ENCODE results near the gene PMEL. TPM values are rescaled to one million over a fixed set of nuclear protein-coding genes. Genes with fewer than 3 reads are reported as not detected.
A peak's percentile ranks its signal among the peaks of the same experiment; 100 is the strongest.

PMEL gene
- polyA plus RNA-seq, 1 of the 3 experiments (the other 2 are of a cell fraction): 1.8 TPM

DNA sequence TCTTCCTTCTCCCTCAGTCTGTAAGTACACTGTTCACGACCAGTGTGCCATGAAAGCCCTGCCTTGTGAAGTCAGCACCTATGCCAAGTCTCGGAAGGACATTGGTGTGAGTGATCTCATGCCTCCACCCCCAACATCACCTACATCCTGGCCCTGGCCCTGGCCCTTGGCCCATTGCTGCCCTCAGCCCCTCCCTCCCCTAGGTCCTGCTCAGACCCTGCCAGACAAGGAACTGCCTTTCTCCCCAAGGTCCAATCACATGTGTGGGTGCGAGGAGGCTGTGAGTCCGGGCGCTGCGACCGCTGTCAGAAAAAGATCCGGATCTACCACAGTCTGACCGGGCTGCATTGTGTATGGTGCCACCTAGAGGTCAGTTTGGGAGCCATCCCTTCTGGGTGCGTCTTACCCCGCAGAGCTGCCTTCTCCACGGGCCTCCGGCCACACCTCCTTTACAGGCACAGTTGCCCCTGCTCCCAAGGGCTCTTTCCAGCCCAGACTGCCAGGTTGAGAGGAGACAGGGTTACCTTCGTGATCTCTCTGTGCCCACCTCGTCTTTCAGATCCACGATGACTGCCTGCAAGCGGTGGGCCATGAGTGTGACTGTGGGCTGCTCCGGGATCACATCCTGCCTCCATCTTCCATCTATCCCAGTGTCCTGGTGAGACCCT lies 25.6 kb downstream of the PMEL start:
- H3K4me1 ChIP-seq (ENCODE audit: control insufficient read depth in 1 of 2, insufficient read depth in 2 of 2, low read depth in 1 of 2, low read length in 1 of 2): peaks cover 0 to 9% of the 10 kb centered on the region in 2 experiments; a peak in 1 of 4 replicates
- no peak overlapping the region; a peak in 1 of 4 replicates for H3K4me3 ChIP-seq (ENCODE audit: low read depth in 2 of 2, low read length in 1 of 2)
- peaks cover 6% of the 10 kb centered on the region for H3F3A ChIP-seq (replicated peaks; ENCODE audit: insufficient read depth)
- no peak overlapping the region for H3K9ac ChIP-seq
- H3K27me3 ChIP-seq (ENCODE audit: insufficient read depth): no peaks in the 10 kb centered on the region
- no peak for TF ChIP-seq EZH2phosphoT487 (IDR thresholded peaks at IDR 0.05; ENCODE audit: borderline replicate concordance, low read depth)
- TF ChIP-seq ELF1 (IDR thresholded peaks at IDR 0.05): no peak
- TF ChIP-seq CHD2 (IDR thresholded peaks at IDR 0.05; ENCODE audit: low read length, partially characterized antibody): no peak
- no peak for TF ChIP-seq TEAD4 (IDR thresholded peaks at IDR 0.05; ENCODE audit: borderline replicate concordance, insufficient read depth)
- no peak for TF ChIP-seq NFIC (IDR thresholded peaks at IDR 0.05; ENCODE audit: borderline replicate concordance)
- TF ChIP-seq RAD21 (IDR thresholded peaks at IDR 0.05; ENCODE audit: low read length): peak; percentile 86
- TF ChIP-seq TCF12 (IDR thresholded peaks at IDR 0.05): no peak
- TF ChIP-seq SIN3A (IDR thresholded peaks at IDR 0.05; ENCODE audit: borderline replicate concordance, low read depth, low read length): 0 out of 2 replicates have a peak, but pooled peaks have one; percentile 65
- TF ChIP-seq MEF2A (IDR thresholded peaks at IDR 0.05; ENCODE audit: borderline replicate concordance, low read depth): no peak
- TF ChIP-seq GATA2 (CRISPR knock-in tag; IDR thresholded peaks at IDR 0.05): no peak; the same call in 1 of the 2 replicates
- TF ChIP-seq, protein P1, sequence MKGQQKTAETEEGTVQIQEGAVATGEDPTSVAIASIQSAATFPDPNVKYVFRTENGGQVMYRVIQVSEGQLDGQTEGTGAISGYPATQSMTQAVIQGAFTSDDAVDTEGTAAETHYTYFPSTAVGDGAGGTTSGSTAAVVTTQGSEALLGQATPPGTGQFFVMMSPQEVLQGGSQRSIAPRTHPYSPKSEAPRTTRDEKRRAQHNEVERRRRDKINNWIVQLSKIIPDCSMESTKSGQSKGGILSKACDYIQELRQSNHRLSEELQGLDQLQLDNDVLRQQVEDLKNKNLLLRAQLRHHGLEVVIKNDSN (IDR thresholded peaks at IDR 0.05; ENCODE audit: borderline replicate concordance, low read depth): no peak
- no peak for TF ChIP-seq FOXM1 (IDR thresholded peaks at IDR 0.05; ENCODE audit: low read depth)
- TF ChIP-seq, protein P2, sequence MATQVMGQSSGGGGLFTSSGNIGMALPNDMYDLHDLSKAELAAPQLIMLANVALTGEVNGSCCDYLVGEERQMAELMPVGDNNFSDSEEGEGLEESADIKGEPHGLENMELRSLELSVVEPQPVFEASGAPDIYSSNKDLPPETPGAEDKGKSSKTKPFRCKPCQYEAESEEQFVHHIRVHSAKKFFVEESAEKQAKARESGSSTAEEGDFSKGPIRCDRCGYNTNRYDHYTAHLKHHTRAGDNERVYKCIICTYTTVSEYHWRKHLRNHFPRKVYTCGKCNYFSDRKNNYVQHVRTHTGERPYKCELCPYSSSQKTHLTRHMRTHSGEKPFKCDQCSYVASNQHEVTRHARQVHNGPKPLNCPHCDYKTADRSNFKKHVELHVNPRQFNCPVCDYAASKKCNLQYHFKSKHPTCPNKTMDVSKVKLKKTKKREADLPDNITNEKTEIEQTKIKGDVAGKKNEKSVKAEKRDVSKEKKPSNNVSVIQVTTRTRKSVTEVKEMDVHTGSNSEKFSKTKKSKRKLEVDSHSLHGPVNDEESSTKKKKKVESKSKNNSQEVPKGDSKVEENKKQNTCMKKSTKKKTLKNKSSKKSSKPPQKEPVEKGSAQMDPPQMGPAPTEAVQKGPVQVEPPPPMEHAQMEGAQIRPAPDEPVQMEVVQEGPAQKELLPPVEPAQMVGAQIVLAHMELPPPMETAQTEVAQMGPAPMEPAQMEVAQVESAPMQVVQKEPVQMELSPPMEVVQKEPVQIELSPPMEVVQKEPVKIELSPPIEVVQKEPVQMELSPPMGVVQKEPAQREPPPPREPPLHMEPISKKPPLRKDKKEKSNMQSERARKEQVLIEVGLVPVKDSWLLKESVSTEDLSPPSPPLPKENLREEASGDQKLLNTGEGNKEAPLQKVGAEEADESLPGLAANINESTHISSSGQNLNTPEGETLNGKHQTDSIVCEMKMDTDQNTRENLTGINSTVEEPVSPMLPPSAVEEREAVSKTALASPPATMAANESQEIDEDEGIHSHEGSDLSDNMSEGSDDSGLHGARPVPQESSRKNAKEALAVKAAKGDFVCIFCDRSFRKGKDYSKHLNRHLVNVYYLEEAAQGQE (IDR thresholded peaks at IDR 0.05; ENCODE audit: low read depth, low read length): no peak
- TF ChIP-seq, protein P3, sequence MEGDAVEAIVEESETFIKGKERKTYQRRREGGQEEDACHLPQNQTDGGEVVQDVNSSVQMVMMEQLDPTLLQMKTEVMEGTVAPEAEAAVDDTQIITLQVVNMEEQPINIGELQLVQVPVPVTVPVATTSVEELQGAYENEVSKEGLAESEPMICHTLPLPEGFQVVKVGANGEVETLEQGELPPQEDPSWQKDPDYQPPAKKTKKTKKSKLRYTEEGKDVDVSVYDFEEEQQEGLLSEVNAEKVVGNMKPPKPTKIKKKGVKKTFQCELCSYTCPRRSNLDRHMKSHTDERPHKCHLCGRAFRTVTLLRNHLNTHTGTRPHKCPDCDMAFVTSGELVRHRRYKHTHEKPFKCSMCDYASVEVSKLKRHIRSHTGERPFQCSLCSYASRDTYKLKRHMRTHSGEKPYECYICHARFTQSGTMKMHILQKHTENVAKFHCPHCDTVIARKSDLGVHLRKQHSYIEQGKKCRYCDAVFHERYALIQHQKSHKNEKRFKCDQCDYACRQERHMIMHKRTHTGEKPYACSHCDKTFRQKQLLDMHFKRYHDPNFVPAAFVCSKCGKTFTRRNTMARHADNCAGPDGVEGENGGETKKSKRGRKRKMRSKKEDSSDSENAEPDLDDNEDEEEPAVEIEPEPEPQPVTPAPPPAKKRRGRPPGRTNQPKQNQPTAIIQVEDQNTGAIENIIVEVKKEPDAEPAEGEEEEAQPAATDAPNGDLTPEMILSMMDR (IDR thresholded peaks at IDR 0.05): peak; percentile 90
- TF ChIP-seq RXRA (IDR thresholded peaks at IDR 0.05; ENCODE audit: borderline replicate concordance, low read depth): no peak
- peak; percentile 76 for TF ChIP-seq SMC3 (IDR thresholded peaks at IDR 0.05; ENCODE audit: low read depth, low read length)
- TF ChIP-seq, protein P4, sequence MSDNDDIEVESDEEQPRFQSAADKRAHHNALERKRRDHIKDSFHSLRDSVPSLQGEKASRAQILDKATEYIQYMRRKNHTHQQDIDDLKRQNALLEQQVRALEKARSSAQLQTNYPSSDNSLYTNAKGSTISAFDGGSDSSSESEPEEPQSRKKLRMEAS (IDR thresholded peaks at IDR 0.05; ENCODE audit: low read depth): peak; percentile 60; the same call in 1 of the 2 replicates
- peak; percentile 81 for TF ChIP-seq MXI1 (IDR thresholded peaks at IDR 0.05; ENCODE audit: low read depth, low read length)
- TF ChIP-seq, protein P5, sequence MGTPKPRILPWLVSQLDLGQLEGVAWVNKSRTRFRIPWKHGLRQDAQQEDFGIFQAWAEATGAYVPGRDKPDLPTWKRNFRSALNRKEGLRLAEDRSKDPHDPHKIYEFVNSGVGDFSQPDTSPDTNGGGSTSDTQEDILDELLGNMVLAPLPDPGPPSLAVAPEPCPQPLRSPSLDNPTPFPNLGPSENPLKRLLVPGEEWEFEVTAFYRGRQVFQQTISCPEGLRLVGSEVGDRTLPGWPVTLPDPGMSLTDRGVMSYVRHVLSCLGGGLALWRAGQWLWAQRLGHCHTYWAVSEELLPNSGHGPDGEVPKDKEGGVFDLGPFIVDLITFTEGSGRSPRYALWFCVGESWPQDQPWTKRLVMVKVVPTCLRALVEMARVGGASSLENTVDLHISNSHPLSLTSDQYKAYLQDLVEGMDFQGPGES (IDR thresholded peaks at IDR 0.05; ENCODE audit: low read depth, low read length): no peak
- TF ChIP-seq POLR2AphosphoS5 (IDR thresholded peaks at IDR 0.05; ENCODE audit: low read depth, low read length): no peak
- TF ChIP-seq, protein P6, sequence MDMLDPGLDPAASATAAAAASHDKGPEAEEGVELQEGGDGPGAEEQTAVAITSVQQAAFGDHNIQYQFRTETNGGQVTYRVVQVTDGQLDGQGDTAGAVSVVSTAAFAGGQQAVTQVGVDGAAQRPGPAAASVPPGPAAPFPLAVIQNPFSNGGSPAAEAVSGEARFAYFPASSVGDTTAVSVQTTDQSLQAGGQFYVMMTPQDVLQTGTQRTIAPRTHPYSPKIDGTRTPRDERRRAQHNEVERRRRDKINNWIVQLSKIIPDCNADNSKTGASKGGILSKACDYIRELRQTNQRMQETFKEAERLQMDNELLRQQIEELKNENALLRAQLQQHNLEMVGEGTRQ (IDR thresholded peaks at IDR 0.05; ENCODE audit: borderline replicate concordance, low read depth, low read length): no peak
- peak; percentile 40; the same call in 1 of the 2 replicates for TF ChIP-seq TAF1 (IDR thresholded peaks at IDR 0.05; ENCODE audit: borderline replicate concordance, low read depth, low read length)
- no peak overlapping the region for H2AFZ ChIP-seq (ENCODE audit: low read depth)
- CTCF ChIA-PET: interaction anchor here (0.6 to 10.8 kb wide), 40 partner anchors 9 to 219 kb away, joined by 3 to 96 read pairs (median 4); partner anchors contain the start of genes DGKA, DNAJC14, ORMDL2 and PYM1
- H3K9me3 ChIP-seq: no peaks in the 10 kb centered on the region
- H3K36me3 ChIP-seq (replicated peaks in 1 of 2; ENCODE audit: control insufficient read depth in 1 of 2, insufficient read depth in 2 of 2, low read length in 1 of 2): peaks cover 36 to 37% of the 10 kb centered on the region in 2 experiments
- peak overlapping the region in 1 of 2 experiments; percentile 2; a peak in 1 of 4 replicates for H3K27ac ChIP-seq (ENCODE audit: low read depth in 2 of 2, low read length in 1 of 2)
- no peak overlapping the region for H3K4me2 ChIP-seq
- no peaks in the 10 kb centered on the region for H3K9me2 ChIP-seq
- H4K20me1 ChIP-seq (ENCODE audit: insufficient read depth): no peaks in the 10 kb centered on the region
- H3K79me2 ChIP-seq (ENCODE audit: insufficient read depth): no peaks in the 10 kb centered on the region
- WGBS (ENCODE audit: low lambda C conversion rate): 32% methylated on average over 8 of the region's 18 CpGs
- POLR2A ChIA-PET: interaction anchor here (0.7 to 1.4 kb wide), 4 partner anchors 34 to 122 kb away, joined by 4 to 8 read pairs (median 5); partner anchors contain the start of genes DNAJC14, ORMDL2, RAB5B and SARNP
- peak; percentile 90 for DNase-seq

Measured in SK-N-SH (cell line).